Measurements from ENCODE around the gene PRR5L.

PRR5L gene

DNA sequence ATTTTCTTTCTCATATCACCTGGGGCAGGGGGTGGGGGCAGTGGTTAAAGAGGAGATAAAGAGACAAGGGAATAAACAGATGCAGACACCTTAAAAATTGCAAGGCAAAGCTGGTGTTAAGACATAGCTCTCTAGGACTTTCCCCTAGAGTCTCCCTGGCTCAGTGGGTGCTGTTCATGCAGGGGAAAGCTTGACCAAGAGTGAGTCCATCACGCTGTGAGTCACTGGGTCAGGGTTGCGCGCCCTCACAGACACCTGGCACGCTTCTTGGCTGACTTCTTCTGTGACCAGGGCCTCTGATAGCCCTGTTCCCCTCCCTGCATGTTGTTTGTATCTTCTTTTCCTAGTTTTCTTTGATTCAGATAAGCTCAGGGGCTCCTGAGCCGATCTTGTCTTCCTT, 38.7 kb upstream of the PRR5L start:
- Histone ChIP-seq H3K9me3 (ENCODE audit: control extremely low read depth in 1 of 5, control insufficient read depth in 4 of 5, insufficient read depth in 2 of 5, low read depth in 1 of 5, low read length in 4 of 5) (peaks cover 0 to 5% (median 3%) of the 10 kb centered on the region in 5 experiments), H3K4me3 (ENCODE audit: control insufficient read depth in 1 of 7, extremely low read depth in 1 of 7, insufficient read depth in 4 of 7, low read depth in 2 of 7, low read length in 6 of 7) (no peak overlapping the region), H3K27me3 (replicated peaks in 2 of 5; ENCODE audit: control insufficient read depth in 4 of 5, insufficient read depth in 5 of 5, low read length in 4 of 5) (peaks cover 0 to 46% (median 7%) of the 10 kb centered on the region in 5 experiments), H3K4me1 (ENCODE audit: control extremely low read depth in 1 of 4, control insufficient read depth in 4 of 4, insufficient read depth in 4 of 4, low read length in 3 of 4) (peaks cover 0 to 3% (median 0%) of the 10 kb centered on the region in 4 experiments), H3K36me3 (ENCODE audit: control insufficient read depth in 4 of 4, insufficient read depth in 4 of 4, low read length in 3 of 4) (no peaks in the 10 kb centered on the region), H3K27ac (ENCODE audit: insufficient read depth in 1 of 2, low read depth in 1 of 2, low read length in 2 of 2, poor library complexity in 1 of 2, severe bottlenecking in 2 of 2) (no peak overlapping the region)
- no peak for DNase-seq
- POLR2A ChIA-PET, result no interaction called here
- CTCF ChIA-PET, result interaction anchor here (0.7 to 6.1 kb wide), 13 partner anchors 8 to 641 kb away, joined by 3 to 58 read pairs (median 4); no protein-coding TSS in a partner anchor
- 100% methylated on average over 2 of the region's 5 CpGs for WGBS (ENCODE audit: insufficient coverage)

DNA sequence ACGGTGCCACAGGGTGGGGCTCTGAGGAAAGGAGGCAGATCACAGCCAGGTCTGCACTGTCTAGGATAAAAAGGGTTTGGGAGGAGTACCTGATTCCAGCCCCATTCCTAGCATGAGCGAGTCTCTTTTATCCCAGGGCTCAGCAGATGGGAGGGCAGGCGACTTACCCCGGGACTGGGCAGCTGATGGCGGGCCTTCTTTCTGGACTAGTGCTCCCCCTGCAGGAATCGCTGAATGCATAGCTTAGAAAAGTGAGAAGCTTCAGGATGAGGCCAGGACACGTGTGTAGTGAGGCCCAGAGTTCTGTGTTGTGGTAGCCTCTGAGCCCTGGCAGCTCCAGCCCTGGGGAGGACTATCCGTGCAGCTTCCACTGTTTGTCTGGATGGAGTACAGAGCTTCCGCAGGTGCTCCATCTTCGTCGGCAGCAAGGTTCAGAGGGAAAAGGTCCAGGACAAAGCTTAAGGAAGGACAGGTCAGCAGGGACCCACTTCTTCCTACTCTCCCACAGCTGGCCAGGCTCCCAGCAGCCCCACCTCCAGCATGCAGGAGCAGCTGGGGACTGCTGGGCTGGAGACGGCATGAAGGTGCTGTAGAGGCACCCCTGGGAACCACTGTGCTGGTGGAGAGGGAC, 37.2 kb upstream of the PRR5L start:
- no peak overlapping the region for H3K4me3 ChIP-seq (ENCODE audit: control insufficient read depth in 1 of 7, extremely low read depth in 1 of 7, insufficient read depth in 4 of 7, low read depth in 2 of 7, low read length in 6 of 7)
- POLR2A ChIA-PET, result no interaction called here
- peak; percentile 48 to 70 (median 68) for DNase-seq

DNA sequence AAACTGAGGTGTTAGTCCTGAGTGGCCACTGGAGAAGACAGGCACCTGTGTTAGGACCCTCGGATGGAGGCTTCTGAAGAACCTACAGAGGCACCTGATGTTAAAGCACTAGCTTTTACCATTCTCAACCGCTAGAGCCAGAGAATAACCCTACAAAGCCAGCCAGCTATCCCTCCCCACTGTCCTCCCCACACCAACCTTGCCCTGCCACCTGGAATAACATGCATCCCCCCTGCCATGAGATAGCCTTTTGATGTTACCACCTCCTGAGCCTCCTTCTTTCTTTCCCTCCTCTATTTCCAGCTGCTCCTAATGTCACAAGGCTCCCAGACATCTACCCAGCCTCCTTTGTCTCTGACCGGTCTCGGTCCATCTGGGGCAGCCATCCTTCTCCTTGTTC, 35.0 kb upstream of the PRR5L start:
- DNase-seq, result no peak
- Histone ChIP-seq H3K4me3 (ENCODE audit: control insufficient read depth in 1 of 7, extremely low read depth in 1 of 7, insufficient read depth in 4 of 7, low read depth in 2 of 7, low read length in 6 of 7) (no peak overlapping the region), H3K27me3 (replicated peaks in 2 of 5; ENCODE audit: control insufficient read depth in 4 of 5, insufficient read depth in 5 of 5, low read length in 4 of 5) (peaks cover 0 to 60% (median 11%) of the 10 kb centered on the region in 5 experiments), H3K36me3 (ENCODE audit: control insufficient read depth in 4 of 4, insufficient read depth in 4 of 4, low read length in 3 of 4) (no peaks in the 10 kb centered on the region), H3K27ac (ENCODE audit: insufficient read depth in 1 of 2, low read depth in 1 of 2, low read length in 2 of 2, poor library complexity in 1 of 2, severe bottlenecking in 2 of 2) (no peak overlapping the region), H3K9me3 (ENCODE audit: control extremely low read depth in 1 of 5, control insufficient read depth in 4 of 5, insufficient read depth in 2 of 5, low read depth in 1 of 5, low read length in 4 of 5) (peaks cover 0 to 5% (median 3%) of the 10 kb centered on the region in 5 experiments), H3K4me1 (ENCODE audit: control extremely low read depth in 1 of 4, control insufficient read depth in 4 of 4, insufficient read depth in 4 of 4, low read length in 3 of 4) (peaks cover 0 to 3% (median under 1%) of the 10 kb centered on the region in 4 experiments)
- ChIA-PET POLR2A (interaction anchor here (0.6 kb wide), 1 partner anchor 108 kb away, joined by 3 read pairs; no protein-coding TSS in a partner anchor), CTCF (interaction anchor here (0.7 to 6.1 kb wide), 7 partner anchors 10 to 1294 kb away, joined by 3 to 58 read pairs (median 4); no protein-coding TSS in a partner anchor)
- WGBS (ENCODE audit: insufficient coverage), result 95% methylated on average over 3 of the region's 4 CpGs

More for the DNA sequence above, 37.2 kb upstream of the PRR5L start:
- H3K27ac ChIP-seq (ENCODE audit: insufficient read depth in 1 of 2, low read depth in 1 of 2, low read length in 2 of 2, poor library complexity in 1 of 2, severe bottlenecking in 2 of 2), result no peak overlapping the region
- peaks cover 0 to 54% (median 7%) of the 10 kb centered on the region in 5 experiments for H3K27me3 ChIP-seq (replicated peaks in 2 of 5; ENCODE audit: control insufficient read depth in 4 of 5, insufficient read depth in 5 of 5, low read length in 4 of 5)
- H3K9me3 ChIP-seq (ENCODE audit: control extremely low read depth in 1 of 5, control insufficient read depth in 4 of 5, insufficient read depth in 2 of 5, low read depth in 1 of 5, low read length in 4 of 5), result peaks cover 0 to 5% (median 3%) of the 10 kb centered on the region in 5 experiments
- H3K4me1 ChIP-seq (ENCODE audit: control extremely low read depth in 1 of 4, control insufficient read depth in 4 of 4, insufficient read depth in 4 of 4, low read length in 3 of 4), result peaks cover 0 to 3% (median 0%) of the 10 kb centered on the region in 4 experiments
- H3K36me3 ChIP-seq (ENCODE audit: control insufficient read depth in 4 of 4, insufficient read depth in 4 of 4, low read length in 3 of 4), result no peaks in the 10 kb centered on the region
- CTCF ChIA-PET, result interaction anchor here (0.7 to 6.1 kb wide), 19 partner anchors 9 to 648 kb away, joined by 3 to 58 read pairs (median 5); partner anchors contain the start of gene FJX1
- 20% methylated on average over 6 of the region's 12 CpGs for WGBS (ENCODE audit: insufficient coverage)

DNA sequence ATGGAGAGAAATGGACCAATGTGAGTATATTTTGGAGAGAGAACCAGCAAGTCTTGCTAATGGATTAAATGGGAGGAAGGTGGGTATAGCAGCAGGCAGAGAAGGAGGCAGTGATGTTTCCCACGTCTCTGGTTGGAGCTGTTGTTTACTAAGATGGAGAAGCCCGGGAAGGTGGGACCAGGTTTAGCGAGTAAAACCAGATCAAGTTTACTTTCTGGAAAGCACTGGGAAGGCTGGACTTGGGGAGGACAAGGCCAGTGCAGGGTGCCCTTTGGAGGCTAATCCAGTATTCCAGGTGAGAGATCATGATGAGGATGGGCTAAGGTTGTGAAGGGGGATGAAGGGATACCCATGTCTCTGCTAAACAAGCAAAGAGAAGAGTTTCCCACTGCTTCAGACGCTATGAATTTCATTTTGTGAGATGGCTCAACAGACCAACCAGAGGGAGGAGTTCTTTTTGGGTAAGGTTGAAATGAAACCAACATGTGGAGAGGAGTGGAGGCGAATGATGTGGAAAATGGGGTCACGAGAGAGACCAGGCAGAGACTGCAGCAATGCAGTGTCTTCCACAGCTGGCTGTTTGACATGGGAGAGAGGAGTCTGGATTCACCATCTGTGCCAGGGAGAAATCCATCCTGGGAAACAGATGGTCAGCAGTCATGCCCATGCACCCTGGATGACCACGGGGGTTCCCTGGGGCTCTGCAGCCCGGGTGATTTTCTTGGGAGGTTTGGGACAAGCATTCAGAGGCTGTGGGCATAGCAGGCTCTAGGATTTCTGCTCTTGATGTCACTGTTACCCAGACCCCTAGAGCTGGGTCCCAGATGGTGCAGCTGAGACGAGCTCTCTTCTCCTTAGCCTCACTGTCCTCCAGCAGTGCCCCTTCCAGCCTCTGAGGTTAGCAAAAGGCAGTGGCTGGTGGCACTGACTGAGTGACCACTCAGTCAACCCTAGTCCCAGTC, 31.8 kb upstream of the PRR5L start:
- ChIA-PET CTCF (interaction anchor here (1.0 to 1.7 kb wide), 3 partner anchors 10 to 442 kb away, joined by 3 to 7 read pairs (median 5); no protein-coding TSS in a partner anchor), POLR2A (no interaction called here)
- Histone ChIP-seq H3K4me3 (ENCODE audit: control insufficient read depth in 1 of 7, extremely low read depth in 1 of 7, insufficient read depth in 4 of 7, low read depth in 2 of 7, low read length in 6 of 7) (no peak overlapping the region), H3K27me3 (replicated peaks in 2 of 5; ENCODE audit: control insufficient read depth in 4 of 5, insufficient read depth in 5 of 5, low read length in 4 of 5) (peaks cover 0 to 31% (median 11%) of the 10 kb centered on the region in 5 experiments), H3K27ac (ENCODE audit: insufficient read depth in 1 of 2, low read depth in 1 of 2, low read length in 2 of 2, poor library complexity in 1 of 2, severe bottlenecking in 2 of 2) (no peak overlapping the region), H3K4me1 (ENCODE audit: control extremely low read depth in 1 of 4, control insufficient read depth in 4 of 4, insufficient read depth in 4 of 4, low read length in 3 of 4) (peaks cover 0 to 2% (median 0%) of the 10 kb centered on the region in 4 experiments), H3K36me3 (ENCODE audit: control insufficient read depth in 4 of 4, insufficient read depth in 4 of 4, low read length in 3 of 4) (no peaks in the 10 kb centered on the region), H3K9me3 (ENCODE audit: control extremely low read depth in 1 of 5, control insufficient read depth in 4 of 5, insufficient read depth in 2 of 5, low read depth in 1 of 5, low read length in 4 of 5) (no peaks in the 10 kb centered on the region)
- WGBS (ENCODE audit: insufficient coverage), result 83% methylated on average over 9 of the region's 9 CpGs
- no peak for DNase-seq

DNA sequence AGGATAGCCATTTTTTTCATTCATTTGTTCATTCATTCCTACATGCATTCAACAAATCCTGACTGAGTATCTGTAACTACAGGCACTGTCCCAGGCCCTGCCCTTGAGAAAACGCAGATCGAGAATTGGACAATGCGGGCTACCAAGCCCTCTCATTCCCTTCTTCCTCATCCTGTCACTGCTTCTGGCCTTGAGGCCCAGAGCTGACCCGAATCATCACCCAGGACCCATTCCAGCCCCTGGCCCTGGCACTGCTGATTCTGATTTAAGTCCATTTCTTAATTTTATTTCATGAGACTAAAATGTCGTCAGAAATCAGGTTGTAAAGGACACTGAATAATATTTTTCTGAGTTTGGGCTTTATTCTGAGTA, 31.1 kb upstream of the PRR5L start:
- WGBS (ENCODE audit: insufficient coverage), result 92% methylated on average over 5 of the region's 5 CpGs
- POLR2A ChIA-PET, result no interaction called here
- DNase-seq, result no peak
- no peaks in the 10 kb centered on the region for H3K9me3 ChIP-seq (ENCODE audit: control extremely low read depth in 1 of 5, control insufficient read depth in 4 of 5, insufficient read depth in 2 of 5, low read depth in 1 of 5, low read length in 4 of 5)
- H3K4me1 ChIP-seq (ENCODE audit: control extremely low read depth in 1 of 4, control insufficient read depth in 4 of 4, insufficient read depth in 4 of 4, low read length in 3 of 4), result peaks cover 0 to 2% (median 0%) of the 10 kb centered on the region in 4 experiments
- CTCF ChIA-PET, result interaction anchor here (0.7 to 2.8 kb wide), 9 partner anchors 7 to 781 kb away, joined by 3 to 24 read pairs (median 5); no protein-coding TSS in a partner anchor
- H3K4me3 ChIP-seq (ENCODE audit: control insufficient read depth in 1 of 7, extremely low read depth in 1 of 7, insufficient read depth in 4 of 7, low read depth in 2 of 7, low read length in 6 of 7), result no peak overlapping the region
- H3K27me3 ChIP-seq (replicated peaks in 2 of 5; ENCODE audit: control insufficient read depth in 4 of 5, insufficient read depth in 5 of 5, low read length in 4 of 5), result peaks cover 0 to 31% (median 11%) of the 10 kb centered on the region in 5 experiments
- H3K36me3 ChIP-seq (ENCODE audit: control insufficient read depth in 4 of 4, insufficient read depth in 4 of 4, low read length in 3 of 4), result peaks cover 0 to 4% (median 0%) of the 10 kb centered on the region in 4 experiments
- H3K27ac ChIP-seq (ENCODE audit: insufficient read depth in 1 of 2, low read depth in 1 of 2, low read length in 2 of 2, poor library complexity in 1 of 2, severe bottlenecking in 2 of 2), result no peak overlapping the region

DNA sequence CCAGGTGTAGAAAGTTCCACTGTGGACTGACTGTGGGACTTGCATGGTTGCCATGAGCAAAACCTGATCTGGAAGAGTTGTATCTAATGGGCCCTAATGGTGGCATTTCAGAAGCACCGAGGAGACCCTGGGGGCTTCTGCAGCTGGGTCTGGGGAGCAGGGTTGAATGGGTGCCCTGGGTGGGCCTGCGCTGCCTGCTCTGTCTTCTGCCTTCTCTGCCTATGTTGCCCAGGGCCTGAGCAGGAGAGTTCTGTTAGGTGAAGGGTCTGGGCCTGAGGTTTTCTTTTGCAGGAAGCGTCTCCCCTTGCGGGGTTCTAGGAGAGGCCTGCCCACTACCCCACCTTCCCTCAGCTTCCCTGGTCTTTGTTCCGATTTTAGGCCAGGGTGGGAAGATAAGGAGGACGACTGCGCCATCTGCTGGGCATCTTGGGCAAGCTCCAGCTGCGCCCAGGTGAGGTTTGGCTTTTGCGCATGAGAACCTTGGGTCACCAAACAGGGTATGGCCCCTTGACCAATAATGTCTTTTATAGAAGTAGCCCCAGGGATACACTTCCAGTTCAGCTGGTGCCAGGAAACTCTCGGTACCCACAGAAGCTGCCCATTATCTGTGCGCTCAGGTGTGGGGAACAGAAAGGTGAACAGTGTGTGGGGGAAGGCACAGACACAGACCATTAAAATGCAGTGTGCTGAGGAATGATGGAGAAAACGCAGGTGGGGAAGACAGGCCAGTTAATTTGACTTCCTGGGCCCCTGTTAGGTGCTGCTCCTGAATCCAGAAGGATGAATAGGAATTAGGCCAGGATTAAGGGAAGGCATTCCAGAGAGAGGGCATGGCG, 30.1 kb upstream of the PRR5L start:
- peaks cover 2 to 10% (median 6%) of the 10 kb centered on the region in 4 experiments for H3K36me3 ChIP-seq (ENCODE audit: control insufficient read depth in 4 of 4, insufficient read depth in 4 of 4, low read length in 3 of 4)
- no peak overlapping the region for H3K27ac ChIP-seq (ENCODE audit: insufficient read depth in 1 of 2, low read depth in 1 of 2, low read length in 2 of 2, poor library complexity in 1 of 2, severe bottlenecking in 2 of 2)
- ChIA-PET POLR2A (no interaction called here), CTCF (interaction anchor here (0.6 to 3.1 kb wide), 25 partner anchors 8 to 782 kb away, joined by 3 to 24 read pairs (median 4); no protein-coding TSS in a partner anchor)
- peaks cover 0 to 25% (median 9%) of the 10 kb centered on the region in 5 experiments for H3K27me3 ChIP-seq (replicated peaks in 2 of 5; ENCODE audit: control insufficient read depth in 4 of 5, insufficient read depth in 5 of 5, low read length in 4 of 5)
- H3K9me3 ChIP-seq (ENCODE audit: control extremely low read depth in 1 of 5, control insufficient read depth in 4 of 5, insufficient read depth in 2 of 5, low read depth in 1 of 5, low read length in 4 of 5), result no peaks in the 10 kb centered on the region
- no peak overlapping the region for H3K4me3 ChIP-seq (ENCODE audit: control insufficient read depth in 1 of 7, extremely low read depth in 1 of 7, insufficient read depth in 4 of 7, low read depth in 2 of 7, low read length in 6 of 7)
- peak; percentile 37 to 65 (median 45) for DNase-seq
- WGBS (ENCODE audit: insufficient coverage), result 43% methylated on average over 10 of the region's 13 CpGs
- peaks cover 0 to 2% (median 0%) of the 10 kb centered on the region in 4 experiments for H3K4me1 ChIP-seq (ENCODE audit: control extremely low read depth in 1 of 4, control insufficient read depth in 4 of 4, insufficient read depth in 4 of 4, low read length in 3 of 4)
